GM21390 (cell line): Measurements from ENCODE around the gene ARHGAP18.
A peak's percentile ranks its signal among the peaks of the same experiment; 100 is the strongest.

ENCODE experiments used
- ATAC-seq: cut with Tn5 transposase; IDR thresholded peaks from one replicate; pipeline ENCODE4 v1.9.1; 2021; ENCODE audit not compliant: unreplicated experiment

ARHGAP18 gene

DNA sequence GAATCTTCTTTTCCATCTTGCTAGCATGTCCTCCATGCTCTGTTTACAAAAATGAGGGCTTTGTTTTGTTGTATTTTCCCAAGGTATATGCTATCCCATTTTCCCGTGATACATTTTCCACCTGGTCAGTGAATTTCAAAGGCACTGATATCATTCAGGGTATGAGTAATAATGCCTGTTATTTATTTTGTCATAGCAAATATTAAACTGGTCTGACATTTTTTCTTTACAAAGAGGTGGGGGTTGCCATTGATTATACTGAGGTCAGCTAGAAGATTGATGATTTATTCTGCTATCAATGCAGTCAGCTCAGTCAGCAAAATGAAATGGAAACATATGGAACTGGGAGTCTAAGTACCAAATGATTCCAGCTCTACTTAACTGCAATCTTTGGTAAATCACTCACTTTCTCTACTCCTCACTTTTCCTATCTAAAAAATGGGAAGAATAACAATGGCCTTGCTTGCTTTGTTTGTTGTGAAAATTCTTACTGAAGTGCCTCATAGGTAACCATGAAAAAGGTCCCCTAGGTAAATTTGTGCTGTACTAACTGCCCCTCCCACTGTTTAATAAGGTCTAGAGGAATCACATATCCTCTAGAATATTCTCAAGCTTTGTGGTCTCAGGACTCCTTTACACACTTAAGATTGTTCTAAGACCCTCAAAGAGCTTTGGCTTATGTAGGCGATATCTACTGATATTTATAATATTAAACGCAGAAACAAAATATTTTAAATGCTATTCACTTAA, 64.0 kb downstream of the ARHGAP18 start:
- no peak for ATAC-seq

DNA sequence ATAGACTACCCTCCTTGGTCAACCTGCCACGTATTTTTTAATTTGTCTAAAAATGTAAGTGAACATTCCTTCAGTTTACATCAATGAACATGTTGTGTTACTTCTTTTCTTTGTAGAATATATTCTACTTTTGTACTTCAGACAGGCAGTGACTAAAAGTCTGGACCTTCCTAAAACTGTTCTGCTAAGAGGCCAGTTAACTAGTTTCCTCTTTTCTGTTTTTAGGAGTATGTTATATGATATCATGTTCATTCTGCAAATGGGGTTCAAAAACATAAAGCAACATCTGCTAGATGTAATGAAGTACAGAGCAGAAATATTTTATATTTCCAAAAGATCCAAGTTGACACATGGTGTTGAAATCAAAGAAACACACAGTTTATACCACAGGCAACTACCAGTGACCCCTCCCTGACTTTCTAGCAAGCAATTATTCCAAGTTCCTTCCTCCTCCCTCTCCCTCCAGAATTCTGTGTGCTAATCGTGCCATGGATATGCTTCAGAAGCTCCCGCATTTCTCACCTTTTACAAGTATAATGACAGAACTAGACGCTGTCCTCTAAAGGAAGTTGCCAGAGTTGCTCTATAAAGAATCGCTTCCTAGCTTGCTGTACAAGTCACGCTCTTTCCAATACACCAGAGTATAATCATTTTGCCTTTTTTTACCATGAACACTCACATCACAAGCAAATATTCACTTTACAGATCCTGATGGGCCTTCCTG, 64.7 kb downstream of the ARHGAP18 start:
- ATAC-seq, result no peak

DNA sequence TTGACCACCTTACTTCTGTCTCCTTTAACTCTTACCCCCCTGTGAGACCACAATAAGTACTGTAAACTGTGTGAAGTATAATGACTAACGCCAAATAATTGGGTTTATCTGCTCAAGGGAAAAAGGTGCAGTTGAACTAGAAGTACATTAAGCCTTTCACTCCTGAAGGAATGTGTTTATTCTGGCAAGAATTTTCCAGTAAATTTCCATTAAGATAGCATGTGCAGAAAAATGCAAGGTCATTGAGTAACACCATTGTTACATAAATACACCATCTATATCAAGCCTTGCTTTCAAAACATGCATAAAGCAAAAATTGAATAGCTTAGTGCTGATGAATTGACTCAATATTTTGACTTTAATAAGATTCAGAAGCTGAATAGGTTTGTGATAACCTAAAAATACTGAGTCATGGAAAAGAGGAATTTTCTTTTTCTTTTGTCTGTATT, 65.4 kb downstream of the ARHGAP18 start:
- ATAC-seq, result no peak

DNA sequence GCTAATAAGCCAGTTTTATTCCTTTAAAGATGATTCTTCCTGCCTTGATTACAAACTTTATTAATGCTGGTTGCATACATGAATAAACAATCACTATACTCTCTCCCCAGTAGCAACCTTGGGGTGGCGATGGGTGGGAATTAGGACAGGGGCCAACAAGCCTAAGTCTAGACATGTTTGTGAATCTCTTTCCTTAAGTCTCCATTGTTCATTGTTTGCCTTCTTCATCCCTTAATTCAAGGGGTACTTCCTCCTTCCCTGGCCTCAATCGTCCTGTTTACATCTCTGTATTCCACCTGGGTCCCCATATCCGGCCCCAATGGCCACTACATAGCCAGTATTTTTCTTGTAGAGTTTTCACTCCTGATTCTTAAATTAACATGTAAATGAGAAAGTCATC, 66.0 kb downstream of the ARHGAP18 start:
- no peak for ATAC-seq

DNA sequence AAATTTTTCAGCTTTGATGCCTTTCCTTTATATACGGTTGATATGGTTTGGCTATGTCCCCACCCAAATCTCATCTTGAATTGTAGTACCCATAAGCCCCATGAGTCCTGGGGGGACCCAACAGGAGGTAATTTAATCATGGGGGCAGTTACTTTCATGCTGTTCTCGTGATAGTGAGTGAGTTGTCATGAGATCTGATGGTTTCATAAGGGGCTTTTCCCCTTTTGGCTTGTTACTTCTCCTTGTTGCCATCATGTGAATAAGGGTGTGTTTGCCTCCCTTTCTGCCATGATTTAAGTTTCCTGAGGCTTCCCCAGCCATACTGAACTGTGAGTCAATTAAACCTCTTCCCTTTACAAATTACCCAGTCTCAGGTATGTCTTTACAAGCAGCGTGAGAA, 66.8 kb downstream of the ARHGAP18 start:
- no peak for ATAC-seq

DNA sequence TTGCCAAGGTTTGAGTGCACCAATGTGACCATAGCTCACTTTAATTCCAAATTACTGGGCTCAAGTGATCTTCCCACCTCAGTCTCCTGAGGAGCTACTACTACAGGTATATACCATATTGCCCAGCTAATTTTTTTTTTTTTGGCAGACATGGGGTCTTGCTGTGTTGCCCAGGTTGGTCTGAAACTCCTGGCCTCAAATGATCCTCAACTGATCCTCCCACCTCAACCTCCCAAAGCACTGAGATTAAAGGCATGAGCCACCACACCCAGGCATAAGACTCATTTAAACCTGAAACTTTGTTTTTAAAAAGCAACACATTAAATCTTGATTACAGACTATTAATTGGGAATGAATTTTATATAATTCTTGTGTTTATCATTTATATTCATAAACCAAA, 67.7 kb downstream of the ARHGAP18 start:
- no peak for ATAC-seq

DNA sequence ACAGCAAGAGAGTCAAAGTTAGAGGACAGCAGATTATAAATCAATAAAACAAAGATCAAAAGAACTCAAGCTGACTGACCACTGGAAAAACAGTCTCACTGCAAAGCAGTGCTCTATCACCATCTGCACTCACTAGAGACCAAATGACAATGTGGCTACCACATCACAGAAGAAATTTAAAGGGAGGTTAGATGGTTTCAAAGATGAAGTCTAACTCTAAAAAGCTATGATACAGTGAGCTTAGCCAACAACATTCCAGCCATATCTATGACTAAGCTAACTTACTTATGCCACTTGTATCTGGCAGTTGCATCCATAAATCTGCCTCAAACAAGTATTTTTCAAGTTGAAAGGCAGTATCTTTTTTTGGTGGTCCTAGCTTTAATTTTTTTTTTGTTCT, 68.6 kb downstream of the ARHGAP18 start:
- ATAC-seq, result no peak

DNA sequence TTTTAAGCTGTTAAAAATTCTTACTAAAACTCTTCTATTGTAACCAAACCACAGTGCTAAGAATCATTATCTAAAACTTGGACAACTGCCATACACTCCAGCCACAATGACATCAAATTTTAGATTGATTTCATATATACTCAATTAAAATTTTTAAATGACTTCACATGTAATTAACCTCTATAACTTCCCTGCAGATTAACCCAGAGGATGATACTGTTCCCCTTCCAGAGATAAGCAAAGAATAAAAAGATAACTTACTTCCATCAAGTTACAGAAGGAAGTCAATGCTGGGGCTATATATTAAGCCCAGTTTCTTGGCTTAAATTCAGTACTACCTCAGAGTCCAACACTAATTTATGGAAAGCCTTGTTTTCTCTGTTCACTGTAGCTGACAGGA, 71.3 kb downstream of the ARHGAP18 start:
- no peak for ATAC-seq

DNA sequence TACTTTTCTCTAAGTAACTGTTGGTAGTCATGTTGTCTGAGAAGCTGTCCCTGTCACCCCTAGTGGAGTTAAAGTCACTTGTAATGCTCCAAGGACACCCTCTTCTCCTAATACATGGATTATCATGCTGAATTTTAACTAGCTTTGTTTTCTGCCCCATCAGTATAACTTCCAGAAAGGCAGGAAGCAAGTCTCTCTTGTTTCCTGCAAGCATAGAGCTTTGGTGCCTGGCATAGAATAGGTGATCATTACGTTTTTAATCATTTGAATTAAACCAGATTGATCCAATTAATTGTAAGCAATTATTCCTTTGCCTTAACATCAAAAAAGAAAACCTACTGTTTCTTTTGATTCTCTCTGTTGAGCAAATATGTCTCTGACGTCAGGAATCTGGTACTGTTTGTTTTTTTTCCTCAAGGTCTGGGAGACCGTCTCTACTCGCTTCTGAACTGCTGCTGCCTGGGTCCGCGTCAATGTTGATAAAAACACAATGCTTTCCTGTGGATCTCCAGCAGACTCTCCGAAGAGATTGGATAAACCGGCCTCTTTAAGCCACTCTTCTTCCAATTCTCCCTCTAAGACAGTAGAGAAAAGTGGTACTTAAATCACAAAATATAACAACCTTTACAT, 71.8 kb downstream of the ARHGAP18 start:
- ATAC-seq, result no peak

DNA sequence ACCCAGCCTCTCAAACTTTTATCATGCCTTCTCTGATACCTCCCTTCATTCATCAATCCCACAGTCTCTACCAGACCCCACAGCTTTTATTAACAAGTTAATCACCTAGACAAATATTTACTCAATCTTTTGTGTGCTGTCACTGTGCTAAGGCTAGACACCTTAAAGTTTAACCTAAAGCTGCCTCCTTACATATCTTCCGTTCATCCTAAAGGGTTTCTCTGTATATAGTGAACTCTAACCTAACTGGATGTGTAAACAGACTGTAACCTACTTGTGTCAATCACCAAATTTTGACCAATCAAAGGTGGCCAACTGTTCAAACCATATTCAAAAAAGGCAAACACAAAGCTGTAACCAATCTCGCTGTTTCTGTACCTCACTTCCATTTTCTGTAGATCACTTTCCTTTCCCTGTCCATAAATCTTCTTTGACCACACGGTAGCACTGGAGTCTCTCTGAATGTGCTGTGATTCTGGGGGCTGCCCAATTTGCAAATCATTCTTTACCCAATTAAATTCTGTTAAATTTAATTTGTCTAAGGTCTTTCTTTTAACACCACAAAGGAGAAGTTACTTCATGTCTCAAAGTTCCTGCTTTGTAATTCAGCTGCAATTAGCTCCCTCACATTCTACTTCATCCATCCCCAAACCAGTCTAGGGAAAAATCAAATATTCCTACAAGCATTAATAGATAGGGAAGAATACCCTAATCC, 72.5 kb downstream of the ARHGAP18 start:
- ATAC-seq, result no peak

DNA sequence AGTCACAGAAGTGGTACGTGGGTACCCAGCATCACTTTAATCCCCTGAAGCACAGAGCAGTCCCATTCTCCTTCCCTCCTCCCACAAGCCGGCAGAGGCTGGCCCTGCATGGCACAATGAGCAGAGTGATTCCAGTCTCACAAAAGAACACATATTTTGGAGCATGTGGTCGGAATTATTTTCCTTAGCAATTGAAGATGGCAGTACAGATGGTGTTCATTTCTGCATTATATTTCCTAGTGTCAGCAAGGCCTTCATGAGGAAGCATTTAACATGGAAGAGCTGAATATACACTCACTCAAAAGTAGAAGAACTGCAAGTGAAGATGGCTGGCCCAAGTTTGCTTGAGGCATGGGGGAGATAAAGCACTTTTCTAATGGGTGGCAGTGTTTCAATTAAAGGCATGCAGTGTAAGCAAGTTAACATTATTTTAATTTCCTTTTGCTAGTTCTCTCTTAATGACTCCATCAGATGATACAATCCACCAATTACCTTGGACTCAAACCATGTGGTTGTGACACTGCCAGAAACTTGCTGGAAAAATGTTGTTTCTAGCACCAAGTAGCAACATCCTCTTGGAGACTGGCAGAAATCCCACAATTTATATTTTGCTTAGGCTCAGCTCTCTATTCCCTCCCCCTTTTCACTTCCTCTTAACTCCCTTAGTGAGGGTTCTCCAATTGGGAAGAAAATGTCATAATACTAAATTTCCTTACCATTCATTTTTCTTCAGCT, 74.4 kb downstream of the ARHGAP18 start:
- ATAC-seq, result no peak

DNA sequence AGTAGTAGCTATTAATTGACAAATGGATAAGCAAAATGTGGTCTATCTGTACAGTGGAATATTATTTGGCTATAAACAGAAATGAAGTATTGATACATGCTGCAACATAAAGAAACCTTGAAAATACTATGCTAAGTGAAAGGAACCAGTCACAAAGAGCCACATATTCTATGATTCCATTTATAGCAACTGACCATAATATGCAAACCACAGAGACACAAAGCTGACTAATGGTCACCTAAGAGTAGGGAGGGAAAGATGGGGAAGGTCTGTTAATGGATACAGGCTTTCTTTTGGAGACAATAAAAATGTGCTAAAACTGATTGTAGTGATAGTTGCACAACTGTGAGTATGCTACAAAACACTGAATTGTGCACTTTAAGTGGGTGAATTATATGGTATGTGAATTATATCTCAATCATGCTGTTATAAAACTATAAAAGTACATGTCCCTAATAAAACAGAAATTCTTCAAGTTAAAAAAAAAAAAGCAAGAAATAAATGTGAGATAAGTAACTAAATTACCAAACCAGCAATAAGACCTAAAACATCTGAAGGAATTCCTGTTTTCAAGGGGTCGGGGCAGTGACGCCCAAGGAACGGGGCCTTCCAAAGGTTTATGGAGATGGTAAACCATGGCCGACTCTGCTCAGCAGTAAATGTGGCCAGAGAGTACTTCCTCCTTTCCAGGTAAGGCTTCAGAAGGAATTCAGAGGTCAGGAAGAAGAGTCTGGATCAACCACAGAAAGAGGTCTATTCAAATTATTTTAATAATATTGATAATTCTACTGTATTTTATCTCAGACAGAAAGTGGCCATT, 75.4 kb downstream of the ARHGAP18 start:
- peak; percentile 59 for ATAC-seq

DNA sequence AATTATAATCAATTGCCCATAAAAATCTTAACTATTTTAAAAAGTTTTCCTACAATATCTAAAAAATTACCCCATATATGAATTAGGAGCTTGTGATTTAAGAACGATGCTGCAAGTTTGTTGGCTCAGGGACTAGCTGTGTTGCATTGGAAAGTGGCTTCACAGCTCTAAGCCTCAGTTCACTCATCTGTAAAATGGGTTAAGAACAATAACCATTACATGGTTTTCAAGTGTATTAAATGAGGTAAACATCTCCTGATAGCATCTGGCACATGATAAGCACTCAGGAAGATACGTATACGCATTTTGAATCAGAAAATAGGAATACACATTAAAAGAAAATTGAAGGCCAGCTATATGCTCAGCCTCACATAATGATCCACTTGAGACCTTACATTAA, 76.4 kb downstream of the ARHGAP18 start:
- no peak for ATAC-seq

DNA sequence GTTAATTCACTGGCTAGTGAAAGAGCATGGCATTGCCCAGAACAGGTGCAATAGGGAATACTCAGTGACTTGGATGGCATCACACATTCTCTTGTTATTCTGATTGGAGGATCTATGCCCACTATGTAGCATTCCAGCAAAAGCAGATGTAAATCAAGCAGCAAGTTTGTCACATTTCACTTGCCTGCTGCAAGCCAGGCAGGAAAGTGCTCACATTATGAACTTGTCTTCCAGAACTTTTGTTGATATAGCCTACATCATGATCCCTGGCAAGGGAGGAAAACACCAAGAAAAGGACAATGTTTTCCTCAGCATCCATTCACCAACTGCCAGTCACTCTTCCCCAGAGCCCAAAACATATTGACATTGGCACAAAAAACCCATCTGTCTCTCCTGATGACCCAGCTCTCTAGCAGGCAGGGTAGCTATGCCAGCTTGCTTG, 77.8 kb downstream of the ARHGAP18 start:
- no peak for ATAC-seq

DNA sequence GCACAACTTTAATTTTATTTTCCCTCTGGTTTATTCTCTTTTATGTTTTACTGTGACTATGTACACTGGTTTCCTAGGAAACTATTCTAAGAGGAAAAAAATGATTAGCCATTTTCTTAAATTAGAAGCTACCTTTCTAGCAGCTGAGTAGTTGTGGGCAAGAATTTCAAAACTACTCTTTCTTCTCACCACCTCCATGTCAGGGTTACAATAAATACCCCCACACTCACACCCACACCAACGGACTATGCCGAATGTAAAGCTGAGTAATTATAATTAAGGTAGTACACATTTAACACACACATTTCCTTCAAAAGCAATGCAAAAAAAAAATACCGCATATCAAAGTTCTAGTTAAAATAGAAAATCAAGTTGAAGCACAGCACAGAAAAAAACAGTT, 78.9 kb downstream of the ARHGAP18 start:
- no peak for ATAC-seq

DNA sequence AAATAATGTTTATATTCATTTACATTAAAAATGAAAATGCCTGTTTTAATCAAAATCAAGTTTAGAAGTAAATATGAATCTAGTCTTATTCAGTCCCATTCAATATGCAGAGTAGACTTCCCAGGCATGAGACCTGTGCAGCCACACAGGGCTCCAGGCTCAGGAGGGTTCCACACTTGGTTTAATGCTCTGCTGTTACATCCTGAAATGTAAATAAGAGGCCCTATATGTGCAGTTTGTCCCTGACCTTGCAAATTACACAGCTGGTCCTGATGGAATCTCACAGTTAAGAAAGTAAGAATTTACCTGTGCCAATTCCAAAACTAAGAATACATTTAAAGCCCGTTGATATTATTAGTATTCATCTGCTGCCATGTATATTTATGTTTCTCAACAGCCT, 79.4 kb downstream of the ARHGAP18 start:
- ATAC-seq, result no peak

DNA sequence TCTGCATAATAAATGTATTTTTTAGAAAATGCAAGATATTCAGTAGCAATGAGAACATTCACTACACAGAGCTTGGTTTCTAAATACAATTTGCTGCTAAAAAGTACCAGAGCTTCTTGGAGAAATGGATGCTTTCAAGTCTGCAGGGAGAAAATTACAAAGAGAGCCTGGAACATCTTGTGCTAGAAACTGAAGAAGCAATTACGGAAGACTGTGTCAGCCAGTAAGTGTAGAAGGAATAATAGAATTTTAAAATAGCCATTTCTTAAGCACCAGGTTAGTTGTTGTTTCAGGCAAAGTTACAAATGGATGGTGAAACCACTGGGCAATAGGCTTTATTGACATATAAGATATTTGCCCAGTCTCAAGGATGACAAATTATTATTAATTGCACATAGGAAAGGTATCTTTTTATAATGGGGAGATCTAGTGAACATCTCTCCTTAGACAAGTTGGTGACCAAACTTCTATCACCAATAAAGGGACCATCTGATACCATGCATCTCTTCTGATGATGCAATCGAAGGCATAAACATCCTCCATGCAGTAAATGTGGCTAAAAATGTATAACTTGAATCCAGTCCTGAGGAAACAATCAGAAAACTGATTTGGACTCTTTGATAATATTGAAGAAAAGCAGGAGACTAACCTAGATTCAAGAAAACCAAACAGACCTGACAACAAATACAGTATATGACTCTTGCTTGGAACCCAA, 81.7 kb downstream of the ARHGAP18 start:
- ATAC-seq, result no peak

DNA sequence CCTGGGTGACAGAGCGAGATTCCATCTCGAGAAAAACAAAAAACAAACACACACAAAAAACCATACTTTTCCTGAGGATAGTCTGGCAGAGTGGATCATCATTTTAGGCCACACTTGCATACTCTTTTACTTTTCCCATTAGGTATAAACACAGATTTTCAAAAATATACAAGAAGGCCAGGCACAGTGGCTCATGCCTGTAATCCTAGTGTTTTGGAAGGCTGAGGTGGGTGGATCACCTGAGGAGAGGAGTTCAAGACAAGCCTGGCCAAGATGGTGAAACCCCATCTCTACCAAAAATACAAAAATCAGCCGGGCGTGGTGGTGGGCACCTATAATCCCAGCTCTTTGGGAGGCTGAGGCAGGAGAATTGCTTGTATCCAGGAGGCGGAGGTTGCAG, 85.5 kb downstream of the ARHGAP18 start:
- no peak for ATAC-seq

DNA sequence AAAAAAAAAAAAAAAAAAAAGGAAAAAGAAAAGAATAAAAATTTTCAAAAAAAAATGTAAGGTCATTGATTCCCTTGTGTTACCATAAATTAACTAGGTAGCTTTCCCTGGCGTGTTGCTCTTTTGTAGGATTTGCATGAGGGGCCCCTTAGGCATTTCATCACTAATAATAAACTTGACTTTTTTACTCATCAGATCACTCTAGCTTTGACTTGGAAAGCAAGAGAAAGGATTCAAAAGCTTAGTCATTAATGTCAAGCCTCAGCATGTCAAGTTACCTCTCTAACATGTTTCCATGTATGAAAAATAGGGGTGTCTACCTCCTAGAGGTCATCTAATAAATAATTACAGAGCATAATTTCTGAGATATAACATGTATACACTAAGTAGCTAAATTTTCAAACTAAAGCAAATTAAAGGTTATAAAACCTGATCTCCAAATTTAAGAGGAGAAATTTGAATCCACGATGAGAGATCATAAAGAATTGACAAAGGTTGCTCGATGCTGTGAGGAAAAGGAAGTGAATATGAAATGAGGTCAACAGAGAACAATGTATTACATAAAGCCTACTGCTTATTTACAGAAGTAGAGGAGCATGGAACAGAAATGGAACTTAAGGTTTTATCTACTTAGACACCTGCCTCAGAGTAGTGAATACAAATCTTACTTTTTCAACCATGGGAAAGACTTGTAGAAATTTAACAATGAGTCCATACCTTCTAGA, 86.8 kb downstream of the ARHGAP18 start:
- ATAC-seq, result no peak
